ENCODE measurements around the gene ISYNA1. TPM values are rescaled to one million over a fixed set of nuclear protein-coding genes. Genes with fewer than 3 reads are reported as not detected.
A peak's percentile ranks its signal among the peaks of the same experiment; 100 is the strongest.

The ISYNA1 gene
- total and polyA plus RNA-seq, 2 donors (not counting 1 experiment from before 2014, with no cell fraction given): 22.6 to 28.3 TPM

GRCh38 chr19:18450931-18451836 is 13.3 kb upstream of the ISYNA1 start:
- intact Hi-C loops (cut with micrococcal nuclease): loop anchor here (1.0 kb wide), 2 partner anchors 11 to 396 kb away; no protein-coding TSS in a partner anchor
- H3K4me2 ChIP-seq (replicated peaks; ENCODE audit: low read depth, low read length, poor library complexity, severe bottlenecking): no peak overlapping the region
- POLR2A ChIA-PET: no interaction called here
- H3K79me2 ChIP-seq (ENCODE audit: control insufficient read depth, insufficient read depth, low read length): peaks cover 36% of the 10 kb centered on the region
- 40% methylated on average over 19 of the region's 26 CpGs for WGBS (ENCODE audit: insufficient coverage)
- peaks cover 42% of the 10 kb centered on the region for H4K20me1 ChIP-seq (ENCODE audit: control insufficient read depth, insufficient read depth, low read length, poor library complexity, severe bottlenecking)
- H3K4me1 Mint-ChIP-seq: peaks cover 6% of the 10 kb centered on the region
- no peak for TF ChIP-seq EZH2 (IDR thresholded peaks at IDR 0.05; ENCODE audit: borderline replicate concordance, insufficient read depth, low read depth, low read length, poor library complexity, severe bottlenecking)
- TF ChIP-seq, protein P1, sequence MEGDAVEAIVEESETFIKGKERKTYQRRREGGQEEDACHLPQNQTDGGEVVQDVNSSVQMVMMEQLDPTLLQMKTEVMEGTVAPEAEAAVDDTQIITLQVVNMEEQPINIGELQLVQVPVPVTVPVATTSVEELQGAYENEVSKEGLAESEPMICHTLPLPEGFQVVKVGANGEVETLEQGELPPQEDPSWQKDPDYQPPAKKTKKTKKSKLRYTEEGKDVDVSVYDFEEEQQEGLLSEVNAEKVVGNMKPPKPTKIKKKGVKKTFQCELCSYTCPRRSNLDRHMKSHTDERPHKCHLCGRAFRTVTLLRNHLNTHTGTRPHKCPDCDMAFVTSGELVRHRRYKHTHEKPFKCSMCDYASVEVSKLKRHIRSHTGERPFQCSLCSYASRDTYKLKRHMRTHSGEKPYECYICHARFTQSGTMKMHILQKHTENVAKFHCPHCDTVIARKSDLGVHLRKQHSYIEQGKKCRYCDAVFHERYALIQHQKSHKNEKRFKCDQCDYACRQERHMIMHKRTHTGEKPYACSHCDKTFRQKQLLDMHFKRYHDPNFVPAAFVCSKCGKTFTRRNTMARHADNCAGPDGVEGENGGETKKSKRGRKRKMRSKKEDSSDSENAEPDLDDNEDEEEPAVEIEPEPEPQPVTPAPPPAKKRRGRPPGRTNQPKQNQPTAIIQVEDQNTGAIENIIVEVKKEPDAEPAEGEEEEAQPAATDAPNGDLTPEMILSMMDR (IDR thresholded peaks at IDR 0.05): peak; percentile 96
- H3K9me3 Mint-ChIP-seq (ENCODE audit: insufficient read depth): no peaks in the 10 kb centered on the region
- peaks cover 0 to 55% of the 10 kb centered on the region in 2 experiments for H3K36me3 ChIP-seq (replicated peaks in 1 of 2; ENCODE audit: control extremely low read depth in 1 of 2, control insufficient read depth in 1 of 2, extremely low read depth in 1 of 2, insufficient read depth in 2 of 2, low read length in 1 of 2)
- no peaks in the 10 kb centered on the region for H3K9me3 ChIP-seq (ENCODE audit: control extremely low read depth in 1 of 3, control insufficient read depth in 2 of 3, insufficient read depth in 1 of 3, low read length in 2 of 3)
- H3K4me3 Mint-ChIP-seq: no peak overlapping the region
- no peaks in the 10 kb centered on the region for H3K27me3 Mint-ChIP-seq
- CTCF ChIA-PET: interaction anchor here (0.5 to 7.6 kb wide), 16 partner anchors 11 to 1379 kb away, joined by 3 to 85 read pairs (median 5); partner anchors contain the start of genes REX1BD and SSBP4
- H3K27me3 ChIP-seq (replicated peaks in 1 of 4; ENCODE audit: control extremely low read depth in 1 of 4, control insufficient read depth in 3 of 4, insufficient read depth in 4 of 4, low read length in 3 of 4): no peaks in the 10 kb centered on the region
- H3K27ac Mint-ChIP-seq: peak overlapping the region; percentile 71
- DNase-seq: peak; percentile 87
- peak; percentile 96 for ATAC-seq (ENCODE audit: low read depth)
- no peak overlapping the region for H3K9ac ChIP-seq (ENCODE audit: low read length)
- H2AFZ ChIP-seq (ENCODE audit: insufficient read depth, low read depth, low read length, poor library complexity, severe bottlenecking): no peak overlapping the region
- H3K27ac ChIP-seq (ENCODE audit: low read length in 2 of 2): no peak overlapping the region
- H3K4me1 ChIP-seq (ENCODE audit: control insufficient read depth in 2 of 2, insufficient read depth in 2 of 2, low read length in 2 of 2): peaks cover 0 to 5% of the 10 kb centered on the region in 2 donors
- no peak overlapping the region for H3K4me3 ChIP-seq (ENCODE audit: control extremely low read depth in 1 of 5, extremely low read depth in 1 of 5, insufficient read depth in 1 of 5, low read depth in 2 of 5, low read length in 4 of 5)
